HEK293 (cell line): ENCODE results near the gene TMEM63A.

ENCODE experiments used
- TF ChIP-seq, protein P1 (sequence below): fragments of 450-650 bp; formaldehyde crosslinking; IDR thresholded peaks from 2 replicates; pipeline ENCODE4 v1.5.1; 2016; ENCODE audit warnings: missing biosample characterization, missing genetic modification characterization
- TF ChIP-seq, protein P2 (sequence below): fragments of 450-650 bp; IDR thresholded peaks from 2 replicates; pipeline ENCODE4 v1.5.1; 2018; ENCODE audit warnings: missing biosample characterization, mild to moderate bottlenecking, missing genetic modification characterization

DNA sequence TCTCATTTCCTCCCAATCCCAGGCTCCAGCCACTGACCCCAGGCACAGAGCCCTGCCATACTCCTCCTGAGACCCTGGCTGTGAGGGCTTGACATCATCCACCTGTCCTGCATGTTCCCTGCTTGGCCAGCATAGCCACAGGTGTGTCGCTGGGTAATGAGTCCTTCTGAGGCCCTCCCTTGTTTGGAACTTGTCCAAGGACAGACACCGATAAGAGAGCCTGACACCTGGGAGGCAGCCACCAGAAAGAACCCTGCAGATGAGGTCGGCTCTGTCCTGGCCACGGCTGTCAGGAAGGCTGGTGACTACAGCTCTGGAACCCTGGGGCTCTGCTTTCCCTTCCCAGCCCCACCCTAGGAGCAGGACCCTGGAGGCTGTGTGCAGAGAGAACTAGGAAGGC lies 34.6 kb downstream of the TMEM63A start:
- TF ChIP-seq, protein P1, sequence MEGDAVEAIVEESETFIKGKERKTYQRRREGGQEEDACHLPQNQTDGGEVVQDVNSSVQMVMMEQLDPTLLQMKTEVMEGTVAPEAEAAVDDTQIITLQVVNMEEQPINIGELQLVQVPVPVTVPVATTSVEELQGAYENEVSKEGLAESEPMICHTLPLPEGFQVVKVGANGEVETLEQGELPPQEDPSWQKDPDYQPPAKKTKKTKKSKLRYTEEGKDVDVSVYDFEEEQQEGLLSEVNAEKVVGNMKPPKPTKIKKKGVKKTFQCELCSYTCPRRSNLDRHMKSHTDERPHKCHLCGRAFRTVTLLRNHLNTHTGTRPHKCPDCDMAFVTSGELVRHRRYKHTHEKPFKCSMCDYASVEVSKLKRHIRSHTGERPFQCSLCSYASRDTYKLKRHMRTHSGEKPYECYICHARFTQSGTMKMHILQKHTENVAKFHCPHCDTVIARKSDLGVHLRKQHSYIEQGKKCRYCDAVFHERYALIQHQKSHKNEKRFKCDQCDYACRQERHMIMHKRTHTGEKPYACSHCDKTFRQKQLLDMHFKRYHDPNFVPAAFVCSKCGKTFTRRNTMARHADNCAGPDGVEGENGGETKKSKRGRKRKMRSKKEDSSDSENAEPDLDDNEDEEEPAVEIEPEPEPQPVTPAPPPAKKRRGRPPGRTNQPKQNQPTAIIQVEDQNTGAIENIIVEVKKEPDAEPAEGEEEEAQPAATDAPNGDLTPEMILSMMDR (tag by site-specific recombination), result no peak
- TF ChIP-seq, protein P2, sequence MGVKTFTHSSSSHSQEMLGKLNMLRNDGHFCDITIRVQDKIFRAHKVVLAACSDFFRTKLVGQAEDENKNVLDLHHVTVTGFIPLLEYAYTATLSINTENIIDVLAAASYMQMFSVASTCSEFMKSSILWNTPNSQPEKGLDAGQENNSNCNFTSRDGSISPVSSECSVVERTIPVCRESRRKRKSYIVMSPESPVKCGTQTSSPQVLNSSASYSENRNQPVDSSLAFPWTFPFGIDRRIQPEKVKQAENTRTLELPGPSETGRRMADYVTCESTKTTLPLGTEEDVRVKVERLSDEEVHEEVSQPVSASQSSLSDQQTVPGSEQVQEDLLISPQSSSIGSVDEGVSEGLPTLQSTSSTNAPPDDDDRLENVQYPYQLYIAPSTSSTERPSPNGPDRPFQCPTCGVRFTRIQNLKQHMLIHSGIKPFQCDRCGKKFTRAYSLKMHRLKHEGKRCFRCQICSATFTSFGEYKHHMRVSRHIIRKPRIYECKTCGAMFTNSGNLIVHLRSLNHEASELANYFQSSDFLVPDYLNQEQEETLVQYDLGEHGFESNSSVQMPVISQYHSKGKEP (tag by site-specific recombination), result no peak
